ENCODE data around the gene PLEKHH1.

DNA sequence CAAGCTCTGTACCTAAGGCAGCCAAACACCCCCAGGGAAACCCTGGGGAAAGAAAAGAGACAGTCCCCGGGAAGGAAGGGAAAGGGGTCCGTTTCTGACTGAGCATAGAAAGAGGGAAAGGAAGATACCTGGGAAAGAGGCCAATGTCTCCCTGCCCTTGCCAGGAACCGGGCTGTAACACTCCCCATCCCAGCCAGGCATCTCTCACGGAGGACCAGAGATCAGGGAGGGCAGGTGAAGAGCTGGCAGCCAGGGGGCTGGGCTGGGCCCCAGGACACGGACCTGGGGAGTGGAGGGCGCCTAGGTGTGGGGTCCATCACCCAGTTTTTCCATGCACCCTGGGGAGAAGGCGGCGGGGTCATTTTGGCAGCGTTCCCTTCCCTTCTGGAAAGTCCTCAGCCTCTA is 18.9 kb upstream of the PLEKHH1 start:
- TF ChIP-seq, protein P1, sequence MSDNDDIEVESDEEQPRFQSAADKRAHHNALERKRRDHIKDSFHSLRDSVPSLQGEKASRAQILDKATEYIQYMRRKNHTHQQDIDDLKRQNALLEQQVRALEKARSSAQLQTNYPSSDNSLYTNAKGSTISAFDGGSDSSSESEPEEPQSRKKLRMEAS (IDR thresholded peaks at IDR 0.05), result no peak
- no peak for TF ChIP-seq CTCF (IDR thresholded peaks at IDR 0.05; ENCODE audit: low read depth, low read length, missing input control)
- TF ChIP-seq REST (IDR thresholded peaks at IDR 0.05), result no peak
- no peak for TF ChIP-seq RAD21 (IDR thresholded peaks at IDR 0.05)
- TF ChIP-seq RXRA (IDR thresholded peaks at IDR 0.05), result no peak
- TF ChIP-seq TAF1 (conservative IDR thresholded peaks at IDR 0.05), result no peak

All from liver (tissue), 3 donors.